Stimulated activated naive CD8-positive, alpha-beta T cell treated with anti-CD3 and anti-CD28 coated beads, Interleukin-15, Interleukin-2, amounts not matched to agents 100 ng/mL and 50 ng/mL, for 24 hours (primary cell): ENCODE measurements around the gene RPAP3.

Experiments used
- H3K27ac Mint-ChIP-seq: one replicate; pipeline ENCODE4 v1.8.0; 2021; ENCODE audit warnings: mild to moderate bottlenecking, mixed read lengths
- H3K27me3 Mint-ChIP-seq: one replicate; pipeline ENCODE4 v1.8.0; 2021; ENCODE audit warnings: mixed read lengths
- H3K36me3 Mint-ChIP-seq: one replicate; pipeline ENCODE4 v1.8.0; 2021; ENCODE audit warnings: low read depth, mixed read lengths
- H3K4me1 Mint-ChIP-seq: one replicate; pipeline ENCODE4 v1.8.0; 2021; ENCODE audit warnings: low read depth, mixed read lengths
- H3K4me3 Mint-ChIP-seq: one replicate; pipeline ENCODE4 v1.8.0; 2021; ENCODE audit warnings: mild to moderate bottlenecking, mixed read lengths
- H3K9me3 Mint-ChIP-seq: one replicate; pipeline ENCODE4 v1.8.0; 2021; ENCODE audit warnings: mixed read lengths

Gene RPAP3

DNA sequence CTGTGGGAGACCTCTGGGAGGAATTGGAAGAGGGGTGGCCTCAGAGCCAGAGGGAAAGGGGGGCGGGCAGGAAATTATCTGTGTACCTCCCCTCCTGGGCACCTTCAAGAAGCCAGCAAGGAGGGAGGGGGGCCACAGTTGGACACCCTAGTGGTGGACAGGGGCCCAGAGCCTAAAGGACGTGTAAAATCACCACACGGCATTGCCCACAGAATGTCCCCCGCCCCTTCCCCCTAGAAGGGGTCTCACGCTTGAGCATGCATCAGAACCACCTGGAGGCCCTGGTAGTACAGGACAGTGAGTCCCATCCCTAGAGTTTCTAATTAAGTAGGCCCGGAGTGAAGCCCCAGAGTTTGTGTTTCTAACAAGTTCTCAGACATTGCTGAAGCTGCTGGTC, 11.2 kb upstream of the RPAP3 start:
- Mint-ChIP-seq H3K27me3 (no peaks in the 10 kb centered on the region), H3K27ac (no peak overlapping the region), H3K36me3 (peaks cover 12% of the 10 kb centered on the region), H3K9me3 (no peaks in the 10 kb centered on the region), H3K4me3 (no peak overlapping the region), H3K4me1 (peaks cover 54% of the 10 kb centered on the region)

DNA sequence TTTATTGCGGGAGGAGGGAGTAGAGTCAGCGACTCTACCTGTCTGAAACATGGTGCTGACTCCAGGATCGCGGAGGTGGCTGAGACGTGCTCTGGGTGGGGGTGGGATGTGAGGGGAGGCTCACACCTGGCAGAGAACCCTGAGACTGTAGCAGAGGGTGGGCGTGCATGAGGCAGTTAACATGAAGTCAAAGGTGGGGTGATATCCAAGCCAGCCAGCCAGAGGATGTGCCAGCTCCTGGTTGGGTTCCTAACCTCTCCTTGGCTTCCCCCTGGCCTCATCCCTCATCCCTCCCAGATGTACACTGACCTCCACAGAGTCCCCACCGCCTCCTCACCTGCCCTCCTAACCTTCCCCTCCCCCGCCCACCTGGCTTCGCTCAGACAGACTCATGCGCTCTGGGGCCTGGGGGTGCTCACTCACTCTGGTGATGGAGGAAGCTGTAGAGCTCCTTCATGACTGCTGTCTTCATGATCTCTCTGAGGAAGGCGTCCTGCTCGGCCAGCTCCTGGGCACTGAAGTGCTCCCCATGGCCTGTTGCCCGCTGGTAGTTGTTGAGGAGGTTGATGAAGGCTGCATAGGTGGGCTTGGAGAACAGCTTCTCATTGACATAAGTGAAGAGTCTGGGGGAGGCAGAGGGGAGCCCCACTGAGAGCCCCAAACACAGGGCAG, 10.2 kb upstream of the RPAP3 start:
- Mint-ChIP-seq H3K36me3 (peaks cover 9% of the 10 kb centered on the region), H3K27me3 (no peaks in the 10 kb centered on the region), H3K4me3 (no peak overlapping the region), H3K4me1 (peaks cover 44% of the 10 kb centered on the region), H3K9me3 (no peaks in the 10 kb centered on the region), H3K27ac (no peak overlapping the region)

DNA sequence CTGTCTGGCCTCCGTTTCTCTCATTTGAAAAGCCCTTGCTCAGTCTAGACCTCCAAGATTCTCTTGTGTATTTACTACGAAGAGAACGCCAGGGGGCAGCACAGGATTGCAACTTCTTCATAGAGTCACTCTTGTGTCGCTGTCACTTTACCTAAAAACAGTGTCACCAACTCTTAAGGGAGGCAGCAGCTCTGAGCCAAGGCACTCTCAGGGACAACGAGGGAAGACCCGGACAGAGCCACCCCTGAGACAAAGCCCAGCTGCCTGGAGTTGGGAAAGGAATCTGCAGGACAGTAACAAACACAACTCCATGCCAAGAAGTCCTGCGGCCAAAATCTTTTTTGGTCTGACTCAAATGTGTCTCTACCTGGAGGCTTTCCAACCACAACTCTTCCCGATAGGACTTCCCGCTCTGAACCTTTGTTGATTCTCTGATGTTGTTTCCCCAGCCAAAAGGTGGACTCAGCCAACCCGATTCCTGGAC, 9.6 kb upstream of the RPAP3 start:
- Mint-ChIP-seq H3K27me3 (no peaks in the 10 kb centered on the region), H3K4me1 (peaks cover 38% of the 10 kb centered on the region), H3K36me3 (peaks cover 5% of the 10 kb centered on the region), H3K9me3 (no peaks in the 10 kb centered on the region), H3K27ac (no peak overlapping the region), H3K4me3 (no peak overlapping the region)

GRCh38 chr12:47714826-47715386, 9.1 kb upstream of the RPAP3 start:
- no peaks in the 10 kb centered on the region for H3K27me3 Mint-ChIP-seq
- H3K9me3 Mint-ChIP-seq: no peaks in the 10 kb centered on the region
- H3K4me3 Mint-ChIP-seq: no peak overlapping the region
- peaks cover 2% of the 10 kb centered on the region for H3K36me3 Mint-ChIP-seq
- H3K4me1 Mint-ChIP-seq: peaks cover 39% of the 10 kb centered on the region
- no peak overlapping the region for H3K27ac Mint-ChIP-seq

DNA sequence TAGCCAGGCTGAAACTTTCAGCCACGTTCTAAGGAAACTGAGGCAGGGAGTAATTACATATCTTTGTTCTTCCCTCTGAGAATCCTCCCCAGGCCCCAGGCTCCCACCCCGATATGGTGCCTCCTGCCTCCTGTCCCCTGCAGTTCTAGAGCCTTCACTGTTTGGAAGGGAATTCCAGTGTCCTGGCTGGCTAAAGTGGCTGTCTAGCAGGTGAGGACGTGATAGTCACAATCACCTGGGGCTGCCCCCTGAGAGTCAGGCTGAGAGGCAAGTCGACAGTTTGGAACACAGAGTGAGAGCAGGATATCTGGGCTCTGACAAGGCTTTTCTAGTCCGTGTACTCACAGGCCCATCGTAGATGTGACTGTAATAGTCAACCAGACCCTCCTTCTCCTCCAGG, 6.3 kb upstream of the RPAP3 start:
- Mint-ChIP-seq H3K27me3 (no peaks in the 10 kb centered on the region), H3K27ac (no peak overlapping the region), H3K9me3 (no peaks in the 10 kb centered on the region), H3K36me3 (no peaks in the 10 kb centered on the region), H3K4me1 (peaks cover 52% of the 10 kb centered on the region), H3K4me3 (no peak overlapping the region)

GRCh38 chr12:47711448-47711847, 5.6 kb upstream of the RPAP3 start:
- H3K4me3 Mint-ChIP-seq: no peak overlapping the region
- no peaks in the 10 kb centered on the region for H3K36me3 Mint-ChIP-seq
- H3K4me1 Mint-ChIP-seq: peaks cover 49% of the 10 kb centered on the region
- no peaks in the 10 kb centered on the region for H3K27me3 Mint-ChIP-seq
- H3K27ac Mint-ChIP-seq: no peak overlapping the region
- no peaks in the 10 kb centered on the region for H3K9me3 Mint-ChIP-seq

DNA sequence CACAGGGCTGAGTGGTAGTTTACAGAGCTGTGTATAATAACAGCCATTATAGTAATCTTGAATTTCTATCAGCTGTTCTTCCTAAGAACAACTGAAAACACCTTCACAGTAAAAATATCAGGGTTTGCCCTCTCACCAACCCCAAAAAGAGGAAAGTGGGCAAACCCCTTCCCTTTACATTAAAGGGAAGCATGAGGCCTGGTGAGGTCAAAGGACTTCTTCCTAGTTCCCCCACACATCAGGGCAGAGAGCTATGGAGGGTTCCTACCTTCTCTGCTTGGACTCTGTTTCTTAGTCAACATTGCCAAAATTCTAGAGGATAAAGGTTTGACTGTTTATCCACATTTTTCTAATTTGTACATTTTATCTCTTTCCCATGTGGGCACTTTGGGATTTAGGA, 4.4 kb upstream of the RPAP3 start:
- H3K4me1 Mint-ChIP-seq: peaks cover 46% of the 10 kb centered on the region
- no peak overlapping the region for H3K4me3 Mint-ChIP-seq
- H3K27me3 Mint-ChIP-seq: no peaks in the 10 kb centered on the region
- H3K27ac Mint-ChIP-seq: no peak overlapping the region
- H3K36me3 Mint-ChIP-seq: no peaks in the 10 kb centered on the region
- H3K9me3 Mint-ChIP-seq: no peaks in the 10 kb centered on the region

DNA sequence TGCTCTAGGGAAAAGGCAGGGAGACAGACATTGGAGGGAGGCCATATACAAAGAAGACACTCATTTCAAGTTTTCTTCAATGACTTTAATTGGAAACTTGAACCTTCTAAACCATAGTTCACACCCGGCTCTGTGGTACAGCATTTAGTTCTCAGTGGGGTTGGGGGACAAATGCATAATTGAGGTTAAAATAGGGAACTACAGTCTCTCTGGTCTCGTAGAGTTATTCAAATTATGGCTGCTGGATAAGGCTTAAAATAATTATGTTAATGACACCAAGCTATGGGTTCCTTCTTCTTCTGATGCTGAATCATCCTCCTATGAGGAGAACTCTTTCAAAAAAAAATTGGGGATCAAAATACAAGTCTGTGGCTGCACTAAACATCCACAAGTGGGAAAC, 3.8 kb upstream of the RPAP3 start:
- H3K9me3 Mint-ChIP-seq: no peaks in the 10 kb centered on the region
- peak overlapping the region; percentile 21 for H3K27ac Mint-ChIP-seq

DNA sequence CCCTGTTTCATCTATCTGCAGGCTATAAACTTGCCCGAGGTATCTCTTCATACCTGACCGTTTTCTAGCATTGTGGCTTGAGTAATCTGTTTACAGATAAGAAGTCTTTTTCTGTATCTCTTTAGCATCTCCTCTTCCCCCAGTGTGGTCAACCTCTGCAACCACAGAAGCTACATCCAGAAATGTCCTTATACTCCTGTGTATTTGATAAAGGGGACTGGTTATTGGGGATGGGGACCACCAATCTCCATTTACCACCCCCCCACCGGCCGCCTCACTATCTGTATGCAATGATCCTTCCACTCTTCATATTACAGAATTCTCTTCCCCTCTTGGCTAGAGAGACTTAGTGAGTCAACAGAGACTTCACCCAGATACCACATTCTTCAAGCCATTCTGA, 3.4 kb upstream of the RPAP3 start:
- peaks cover 5% of the 10 kb centered on the region for H3K36me3 Mint-ChIP-seq
- H3K27me3 Mint-ChIP-seq: no peaks in the 10 kb centered on the region
- H3K4me1 Mint-ChIP-seq: peaks cover 47% of the 10 kb centered on the region
- H3K9me3 Mint-ChIP-seq: no peaks in the 10 kb centered on the region
- H3K27ac Mint-ChIP-seq: peak overlapping the region; percentile 21
- H3K4me3 Mint-ChIP-seq: no peak overlapping the region

More for the DNA sequence above, 3.8 kb upstream of the RPAP3 start:
- Mint-ChIP-seq H3K4me3 (no peak overlapping the region), H3K36me3 (peaks cover 4% of the 10 kb centered on the region), H3K27me3 (no peaks in the 10 kb centered on the region), H3K4me1 (peaks cover 46% of the 10 kb centered on the region)

DNA sequence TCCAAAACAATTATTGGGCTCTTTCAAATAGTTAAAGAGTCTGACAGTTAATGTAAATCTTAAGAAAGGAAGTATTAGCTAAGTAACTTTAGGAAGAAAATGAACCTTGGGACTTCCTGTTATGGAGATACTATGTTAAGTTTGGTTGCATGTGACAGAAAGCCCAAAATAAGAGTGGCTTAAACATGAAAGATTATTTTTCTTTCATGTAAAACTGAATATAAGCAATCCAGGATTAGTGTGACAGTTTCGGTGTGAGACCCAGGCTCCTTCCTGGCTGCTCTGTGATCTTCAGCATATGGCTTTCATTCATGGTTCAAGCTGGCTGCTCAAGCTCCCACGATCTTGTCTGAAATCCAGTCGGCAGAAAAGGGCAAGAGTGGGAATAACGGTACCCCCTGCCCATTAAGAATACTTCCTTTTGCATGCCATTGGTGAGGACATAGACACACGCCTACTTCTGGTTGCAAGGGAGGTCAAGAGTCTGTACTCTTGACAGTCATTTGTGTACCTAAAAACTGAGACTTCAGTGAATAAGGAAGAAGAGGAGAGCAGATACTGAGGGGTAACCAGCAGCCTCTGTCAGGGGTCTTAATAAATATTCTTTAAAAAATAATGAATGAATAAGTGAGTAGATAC, 2.2 kb upstream of the RPAP3 start:
- Mint-ChIP-seq H3K9me3 (no peaks in the 10 kb centered on the region), H3K4me1 (peaks cover 59% of the 10 kb centered on the region), H3K36me3 (peaks cover 13% of the 10 kb centered on the region), H3K4me3 (peak overlapping the region; percentile 91), H3K27me3 (no peaks in the 10 kb centered on the region), H3K27ac (peak overlapping the region; percentile 22)

- H3K4me3 Mint-ChIP-seq: peak overlapping the region; percentile 91
- peaks cover 17% of the 10 kb centered on the region for H3K36me3 Mint-ChIP-seq
- peak overlapping the region; percentile 36 for H3K27ac Mint-ChIP-seq
- H3K27me3 Mint-ChIP-seq: no peaks in the 10 kb centered on the region
- H3K4me1 Mint-ChIP-seq: peaks cover 65% of the 10 kb centered on the region
- H3K9me3 Mint-ChIP-seq: no peaks in the 10 kb centered on the region
These were observed 1.5 kb upstream of the RPAP3 start for GRCh38 chr12:47707355-47707754.

- Mint-ChIP-seq H3K36me3 (peaks cover 35% of the 10 kb centered on the region), H3K27ac (peak overlapping the region; percentile 94), H3K4me3 (peak overlapping the region; percentile 91), H3K9me3 (no peaks in the 10 kb centered on the region), H3K27me3 (no peaks in the 10 kb centered on the region), H3K4me1 (peaks cover 68% of the 10 kb centered on the region)
These were observed 633 bp downstream of the RPAP3 start for GRCh38 chr12:47705229-47705565.

DNA sequence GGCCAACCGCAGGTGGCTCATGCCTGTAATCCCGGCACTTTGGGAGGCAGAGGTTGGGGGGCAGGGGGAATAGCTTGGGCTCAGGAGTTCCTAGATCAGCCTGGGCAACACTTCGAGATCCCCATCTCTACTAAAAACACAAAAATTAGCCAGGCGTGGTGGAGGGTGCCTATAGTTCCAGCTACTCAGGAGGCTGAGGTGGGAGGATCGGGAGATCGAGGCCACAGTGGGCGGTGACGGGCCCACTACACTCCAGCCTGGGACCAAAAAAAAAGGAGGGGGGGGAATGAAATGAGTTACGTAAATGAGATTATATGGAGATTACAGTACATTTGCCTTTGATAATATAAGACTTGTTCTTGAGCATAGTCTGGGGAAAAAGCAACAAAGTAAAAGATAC, 1.1 kb downstream of the RPAP3 start:
- no peaks in the 10 kb centered on the region for H3K27me3 Mint-ChIP-seq
- peak overlapping the region; percentile 94 for H3K27ac Mint-ChIP-seq
- peaks cover 40% of the 10 kb centered on the region for H3K36me3 Mint-ChIP-seq
- H3K9me3 Mint-ChIP-seq: no peaks in the 10 kb centered on the region
- peak overlapping the region; percentile 91 for H3K4me3 Mint-ChIP-seq
- peaks cover 63% of the 10 kb centered on the region for H3K4me1 Mint-ChIP-seq

- Mint-ChIP-seq H3K36me3 (peaks cover 73% of the 10 kb centered on the region), H3K9me3 (no peaks in the 10 kb centered on the region), H3K4me3 (no peak overlapping the region), H3K27ac (no peak overlapping the region), H3K27me3 (no peaks in the 10 kb centered on the region), H3K4me1 (peaks cover 38% of the 10 kb centered on the region)
These were observed 5.6 kb downstream of the RPAP3 start for GRCh38 chr12:47700263-47700662.

- Mint-ChIP-seq H3K9me3 (no peaks in the 10 kb centered on the region), H3K27ac (no peak overlapping the region), H3K36me3 (peaks cover 78% of the 10 kb centered on the region), H3K4me3 (no peak overlapping the region), H3K27me3 (no peaks in the 10 kb centered on the region), H3K4me1 (peaks cover 25% of the 10 kb centered on the region)
These were observed 7.2 kb downstream of the RPAP3 start for GRCh38 chr12:47698631-47699030.
